H9 (cell line): ENCODE results near the gene SIGLEC9. TPM values are rescaled to one million over a fixed set of nuclear protein-coding genes. Genes with fewer than 3 reads are reported as not detected.

Experiments
- DNase-seq: peaks from one replicate; pipeline ENCODE4 v3.0.0-alpha.2; 2017
- H2AFZ ChIP-seq: one replicate; pipeline ENCODE4 v1.6.1; 2013; ENCODE audit warnings: mild to moderate bottlenecking, low read length, control low read depth, moderate library complexity
- H2AK5ac ChIP-seq: 2 replicates; pipeline ENCODE4 v1.6.1; 2013; ENCODE audit warnings: low read length, control low read depth, mixed read lengths; ENCODE audit not compliant: insufficient read length
- H2BK120ac ChIP-seq: one replicate; pipeline ENCODE4 v1.6.1; 2013; ENCODE audit warnings: low read depth, mild to moderate bottlenecking, low read length, control low read depth, inconsistent platforms; ENCODE audit not compliant: poor library complexity, severe bottlenecking
- H2BK12ac ChIP-seq: 2 replicates; pipeline ENCODE4 v1.6.1; 2013; ENCODE audit warnings: low read length, control low read depth, mixed read lengths, low read depth; ENCODE audit not compliant: insufficient read length
- H2BK15ac ChIP-seq: 2 replicates; pipeline ENCODE4 v1.6.1; 2013; ENCODE audit warnings: low read depth, low read length, control low read depth
- H2BK20ac ChIP-seq: one replicate; pipeline ENCODE4 v1.6.1; 2013; ENCODE audit warnings: low read depth, mild to moderate bottlenecking, low read length, control low read depth, inconsistent platforms; ENCODE audit not compliant: poor library complexity, severe bottlenecking
- H2BK5ac ChIP-seq: 2 replicates; pipeline ENCODE4 v1.6.1; 2013; ENCODE audit warnings: low read length, control low read depth, mixed read lengths; ENCODE audit not compliant: insufficient read length
- H3K14ac ChIP-seq: 2 replicates; pipeline ENCODE4 v1.6.1; 2013; ENCODE audit warnings: low read length, control low read depth; ENCODE audit not compliant: insufficient read depth
- H3K18ac ChIP-seq: 2 replicates; pipeline ENCODE4 v1.6.1; 2013; ENCODE audit warnings: low read depth, mild to moderate bottlenecking, mixed read lengths, low read length, control low read depth; ENCODE audit not compliant: insufficient read length
- H3K23ac ChIP-seq: 2 replicates; pipeline ENCODE4 v1.6.1; 2013; ENCODE audit warnings: low read length, control low read depth, mixed read lengths, low read depth; ENCODE audit not compliant: insufficient read length
- H3K23me2 ChIP-seq: 2 replicates; pipeline ENCODE4 v1.6.1; 2013; ENCODE audit warnings: low read depth, mild to moderate bottlenecking, mixed read lengths, low read length, control low read depth; ENCODE audit not compliant: insufficient read length, poor library complexity, severe bottlenecking
- H3K27ac ChIP-seq: 2 replicates; pipeline ENCODE4 v1.5.1; 2013; ENCODE audit warnings: low read length, control low read depth, mixed read lengths, low read depth; ENCODE audit not compliant: insufficient read length
- H3K27me3 ChIP-seq: 2 replicates; pipeline ENCODE4 v1.6.1; 2013; ENCODE audit warnings: low read length, control low read depth, inconsistent platforms; ENCODE audit not compliant: insufficient read depth
- H3K4ac ChIP-seq: 2 replicates; pipeline ENCODE4 v1.6.1; 2013; ENCODE audit warnings: low read depth, mild to moderate bottlenecking, control low read depth, inconsistent platforms, low read length, moderate library complexity
- H3K4me1 ChIP-seq: 2 replicates; pipeline ENCODE4 v1.6.1; 2013; ENCODE audit warnings: low read length, control low read depth, inconsistent platforms; ENCODE audit not compliant: insufficient read depth
- H3K4me2 ChIP-seq: 2 replicates; pipeline ENCODE4 v1.6.1; 2013; ENCODE audit warnings: low read length, control low read depth, mixed read lengths; ENCODE audit not compliant: insufficient read length, insufficient read depth
- H3K56ac ChIP-seq: 2 replicates; pipeline ENCODE4 v1.6.1; 2013; ENCODE audit warnings: low read depth, mild to moderate bottlenecking, mixed read lengths, low read length, control low read depth; ENCODE audit not compliant: insufficient read length
- H3K79me1 ChIP-seq: 2 replicates; pipeline ENCODE4 v1.6.1; 2013; ENCODE audit warnings: low read depth, mild to moderate bottlenecking, moderate library complexity, low read length, control low read depth, inconsistent platforms; ENCODE audit not compliant: insufficient read depth, poor library complexity, severe bottlenecking
- H3K79me2 ChIP-seq: 2 replicates; pipeline ENCODE4 v1.6.1; 2013; ENCODE audit warnings: low read length, control low read depth, inconsistent platforms; ENCODE audit not compliant: insufficient read depth
- H3K9ac ChIP-seq: 2 replicates; pipeline ENCODE4 v1.6.1; 2013; ENCODE audit warnings: low read length, control low read depth, mixed read lengths; ENCODE audit not compliant: insufficient read length; ENCODE audit errors: extremely low read depth
- H3K9me3 ChIP-seq: one replicate; pipeline ENCODE4 v1.6.1; 2013; ENCODE audit warnings: low read depth, low read length, inconsistent platforms; ENCODE audit not compliant: control insufficient read depth
- H3T11ph ChIP-seq: one replicate; pipeline ENCODE4 v1.6.1; 2013; ENCODE audit warnings: mild to moderate bottlenecking, low read length, control low read depth, inconsistent platforms
- H4K20me1 ChIP-seq: one replicate; pipeline ENCODE4 v1.6.1; 2013; ENCODE audit not compliant: control insufficient read depth, insufficient read length, insufficient read depth
- H4K5ac ChIP-seq: 2 replicates; pipeline ENCODE4 v1.6.1; 2013; ENCODE audit warnings: low read depth, mild to moderate bottlenecking, mixed read lengths, low read length, control low read depth; ENCODE audit not compliant: insufficient read length
- H4K8ac ChIP-seq: replicated peaks from 2 replicates; pipeline ENCODE4 v1.6.1; 2013; ENCODE audit warnings: low read length, control low read depth, mixed read lengths, low read depth; ENCODE audit not compliant: insufficient read length
- H4K91ac ChIP-seq: 2 replicates; pipeline ENCODE4 v1.6.1; 2013; ENCODE audit warnings: low read depth, mild to moderate bottlenecking, moderate library complexity, mixed read lengths, low read length, control low read depth; ENCODE audit not compliant: insufficient read length
- H3K27ac Mint-ChIP-seq, 3 experiments: 2 replicates in 2 of 3; 3 replicates in 1 of 3; pipeline ENCODE4 v1.8.0; 2020 to 2021; ENCODE audit warnings: mixed read lengths in 3 of 3, mild to moderate bottlenecking in 1 of 3, moderate library complexity in 1 of 3
- H3K27me3 Mint-ChIP-seq: 2 replicates; pipeline ENCODE4 v1.8.0; 2021; ENCODE audit warnings: low read depth, mild to moderate bottlenecking, moderate library complexity, mixed read lengths
- H3K36me3 Mint-ChIP-seq, 3 experiments: 2 replicates in 2 of 3; 3 replicates in 1 of 3; pipeline ENCODE4 v1.8.0; 2020 to 2021; ENCODE audit warnings: low read depth in 3 of 3, mixed read lengths in 3 of 3; ENCODE audit not compliant: insufficient read depth in 1 of 3
- H3K4me1 Mint-ChIP-seq, 2 experiments: 2 replicates each; pipeline ENCODE4 v1.8.0; 2020; ENCODE audit warnings: mixed read lengths in 2 of 2
- H3K4me3 Mint-ChIP-seq, 2 experiments: 2 replicates in 1 of 2; 3 replicates in 1 of 2; pipeline ENCODE4 v1.8.0; 2020 to 2021; ENCODE audit warnings: mild to moderate bottlenecking in 2 of 2, mixed read lengths in 2 of 2, moderate library complexity in 1 of 2
- H3K9me3 Mint-ChIP-seq, 2 experiments: 2 replicates in 1 of 2; 3 replicates in 1 of 2; pipeline ENCODE4 v1.8.0; 2020; ENCODE audit warnings: mild to moderate bottlenecking in 2 of 2, mixed read lengths in 2 of 2, moderate library complexity in 1 of 2
- WGBS: extraction: QIAGEN DNeasy Blood & Tissue Kit; methylation state at CpG from one replicate; pipeline ENCODE4 v1.1.7; 2013; ENCODE audit warnings: missing lambda C conversion rate, low lambda C conversion rate, mixed read lengths; ENCODE audit not compliant: insufficient read length; ENCODE audit errors: extremely low coverage; 5-methylcytosine and 5-hydroxymethylcytosine counted together
- total RNA-seq: library from RNA; stranded (reverse); gene quantifications from 2 replicates; pipeline ENCODE4 v1.2.1, GENCODE V29; 2021
- TF ChIP-seq, protein P1 (sequence below): fragments of 200-600 bp; sonication (generic); conservative IDR thresholded peaks from 3 replicates; pipeline ENCODE4 v1.8.0; 2021; ENCODE audit warnings: antibody characterized with exemption, mild to moderate bottlenecking

Gene SIGLEC9
- total RNA-seq, 1 experiment from 2014 or later: not detected

DNA sequence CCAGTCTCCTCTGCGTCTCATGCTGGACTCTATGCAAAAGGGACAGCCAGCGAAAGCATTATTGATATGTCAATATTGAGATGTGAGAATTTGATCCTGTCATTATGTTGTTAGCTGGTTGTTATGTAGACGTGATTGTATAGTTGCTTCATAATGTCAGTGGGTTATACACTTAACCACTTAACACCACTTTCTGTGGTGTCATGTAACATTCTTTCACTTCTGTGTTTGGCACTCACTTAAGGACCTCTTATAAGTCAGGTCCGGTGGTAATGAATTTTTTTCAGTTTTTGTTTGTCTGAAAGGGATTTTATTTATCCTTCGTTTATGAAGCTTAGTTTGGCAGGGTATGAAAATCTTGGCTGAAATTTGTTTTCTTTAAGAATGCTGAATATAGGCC is 10.3 kb downstream of the SIGLEC9 start:
- Histone ChIP-seq H3K79me2 (no peaks in the 10 kb centered on the region), H3K23ac (no peak overlapping the region), H2BK12ac (no peak overlapping the region), H3K14ac (no peak overlapping the region), H3K79me1 (no peaks in the 10 kb centered on the region), H4K5ac (no peak overlapping the region), H2AFZ (no peak overlapping the region), H2BK120ac (no peak overlapping the region), H3K56ac (no peak overlapping the region), H3K27me3 (no peaks in the 10 kb centered on the region), H3K4me2 (no peak overlapping the region), H3K9ac (no peak overlapping the region), H3K4me1 (no peaks in the 10 kb centered on the region), H4K20me1 (no peaks in the 10 kb centered on the region), H3K4ac (no peak overlapping the region), H3T11ph (no peak overlapping the region), H2BK15ac (no peak overlapping the region), H4K8ac (no peak overlapping the region), H3K18ac (no peak overlapping the region), H2AK5ac (no peak overlapping the region), H2BK20ac (no peak overlapping the region), H3K9me3 (no peaks in the 10 kb centered on the region), H3K27ac (no peak overlapping the region), H4K91ac (no peak overlapping the region), H3K23me2 (no peaks in the 10 kb centered on the region), H2BK5ac (no peak overlapping the region)
- Mint-ChIP-seq H3K9me3 (no peaks in the 10 kb centered on the region), H3K36me3 (peaks cover 0 to 1% (median 0%) of the 10 kb centered on the region in 3 experiments; a peak in 1 of 7 replicates), H3K27me3 (peaks cover 28% of the 10 kb centered on the region), H3K4me3 (no peak overlapping the region), H3K4me1 (peaks cover 13 to 16% of the 10 kb centered on the region in 2 experiments), H3K27ac (no peak overlapping the region)
- WGBS: no CpG with 5 or more reads among the region's 5 CpGs
- TF ChIP-seq, protein P1, sequence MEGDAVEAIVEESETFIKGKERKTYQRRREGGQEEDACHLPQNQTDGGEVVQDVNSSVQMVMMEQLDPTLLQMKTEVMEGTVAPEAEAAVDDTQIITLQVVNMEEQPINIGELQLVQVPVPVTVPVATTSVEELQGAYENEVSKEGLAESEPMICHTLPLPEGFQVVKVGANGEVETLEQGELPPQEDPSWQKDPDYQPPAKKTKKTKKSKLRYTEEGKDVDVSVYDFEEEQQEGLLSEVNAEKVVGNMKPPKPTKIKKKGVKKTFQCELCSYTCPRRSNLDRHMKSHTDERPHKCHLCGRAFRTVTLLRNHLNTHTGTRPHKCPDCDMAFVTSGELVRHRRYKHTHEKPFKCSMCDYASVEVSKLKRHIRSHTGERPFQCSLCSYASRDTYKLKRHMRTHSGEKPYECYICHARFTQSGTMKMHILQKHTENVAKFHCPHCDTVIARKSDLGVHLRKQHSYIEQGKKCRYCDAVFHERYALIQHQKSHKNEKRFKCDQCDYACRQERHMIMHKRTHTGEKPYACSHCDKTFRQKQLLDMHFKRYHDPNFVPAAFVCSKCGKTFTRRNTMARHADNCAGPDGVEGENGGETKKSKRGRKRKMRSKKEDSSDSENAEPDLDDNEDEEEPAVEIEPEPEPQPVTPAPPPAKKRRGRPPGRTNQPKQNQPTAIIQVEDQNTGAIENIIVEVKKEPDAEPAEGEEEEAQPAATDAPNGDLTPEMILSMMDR: no peak
- no peak for DNase-seq
